K562 (cell line): ENCODE measurements around the gene AGBL1.

Source experiments
- BRF1 ChIP-seq: IDR thresholded peaks from 3 replicates; pipeline ENCODE4 v1.6.1; 2011; ENCODE audit warnings: borderline replicate concordance, mild to moderate bottlenecking; ENCODE audit not compliant: insufficient read length; ENCODE audit errors: extremely low read depth
- CTCF ChIP-seq, 3 experiments: IDR thresholded peaks in 2 of 3; conservative IDR thresholded peaks in 1 of 3; 2 replicates each; pipeline ENCODE4 v1.5.1; 2011 to 2012; ENCODE audit warnings: low read length in 3 of 3, mild to moderate bottlenecking in 3 of 3, control low read depth in 2 of 3, improper control_type of control experiment in 1 of 3, inconsistent platforms in 1 of 3, low read depth in 1 of 3, mixed read lengths in 1 of 3, moderate library complexity in 1 of 3; ENCODE audit not compliant: insufficient read depth in 2 of 3
- FOXP4 ChIP-seq: sonication (generic); formaldehyde crosslinking; IDR thresholded peaks from 2 replicates; pipeline ENCODE4 v1.8.0; 2022; ENCODE audit warnings: mild to moderate bottlenecking, missing genetic modification reagents, borderline replicate concordance
- HINFP ChIP-seq: fragments of 450-650 bp; conservative IDR thresholded peaks from 2 replicates; pipeline ENCODE4 v1.6.1; 2016; ENCODE audit warnings: missing genetic modification characterization, low read depth, mild to moderate bottlenecking, control low read depth, missing compliant biosample characterization
- MCM5 ChIP-seq: fragments of 450-650 bp; IDR thresholded peaks from 2 replicates; pipeline ENCODE4 v1.6.1; 2016; ENCODE audit warnings: low read depth
- NFATC3 ChIP-seq: fragments of 450-650 bp; IDR thresholded peaks from 2 replicates; pipeline ENCODE4 v1.6.1; 2017; ENCODE audit warnings: mild to moderate bottlenecking
- RNF2 ChIP-seq: sonication (generic); IDR thresholded peaks from 2 replicates; pipeline ENCODE4 v1.6.1; 2016
- SMARCA4 ChIP-seq: fragments of 450-650 bp; IDR thresholded peaks from 2 replicates; pipeline ENCODE4 v1.6.1; 2016
- ZNF197 ChIP-seq: fragments of 200-800 bp; sonication (Bioruptor generic); IDR thresholded peaks from 2 replicates; pipeline ENCODE4 v1.6.1; 2016; ENCODE audit warnings: low read depth, missing genetic modification characterization, missing compliant biosample characterization
- ZNF3 ChIP-seq: fragments of 250-450 bp; sonication (Bioruptor Pico); IDR thresholded peaks from 2 replicates; pipeline ENCODE4 v1.5.0; 2021; ENCODE audit warnings: mild to moderate bottlenecking, moderate library complexity
- TF ChIP-seq, protein P1 (sequence below): fragments of 250-450 bp; sonication (Bioruptor Pico); IDR thresholded peaks from 2 replicates; pipeline ENCODE4 v1.5.1; 2021; ENCODE audit warnings: mild to moderate bottlenecking
- TF ChIP-seq, protein P2 (sequence below): sonication (generic); formaldehyde crosslinking; IDR thresholded peaks from 2 replicates; pipeline ENCODE4 v1.8.1; 2023; ENCODE audit warnings: mild to moderate bottlenecking, missing genetic modification reagents, moderate library complexity
- TF ChIP-seq, protein P3 (sequence below): sonication (generic); formaldehyde crosslinking; IDR thresholded peaks from 2 replicates; pipeline ENCODE4 v1.5.0; 2020; ENCODE audit warnings: missing genetic modification reagents

DNA sequence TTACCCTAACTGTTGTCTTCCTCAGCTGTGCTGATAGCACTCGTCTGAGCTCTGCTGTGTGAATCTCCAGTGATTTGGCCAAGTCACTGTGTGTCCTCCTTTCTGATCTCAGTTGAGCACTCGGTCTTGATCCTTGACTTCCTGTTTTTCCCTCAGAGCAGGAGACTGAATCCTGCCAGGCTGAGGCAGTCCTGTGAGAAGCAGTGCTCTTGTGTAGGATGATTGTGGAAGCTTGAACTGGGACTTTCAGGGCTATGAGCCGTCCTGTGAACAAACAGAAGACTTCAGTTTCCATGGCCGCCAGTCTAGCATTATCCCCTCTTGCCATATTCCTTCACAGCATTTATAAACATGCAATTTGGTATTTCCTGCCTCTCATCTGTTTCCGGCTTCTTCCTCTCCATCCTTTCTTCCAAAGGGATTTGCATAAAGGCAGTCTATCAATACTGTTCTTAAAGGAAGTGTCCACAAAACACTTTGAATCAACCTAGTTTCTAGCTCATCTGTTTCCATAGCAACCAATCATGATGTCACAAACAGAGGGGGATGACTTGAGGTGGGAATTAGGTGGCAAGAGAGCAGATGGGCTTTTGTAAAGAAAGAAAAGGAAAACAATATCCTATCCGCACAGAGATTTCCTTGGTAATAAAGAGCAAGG lies 237.2 kb downstream of the AGBL1 start:
- TF ChIP-seq FOXP4 (CRISPR knock-in tag) (no peak), NFATC3 (no peak), MCM5 (no peak), ZNF197 (CRISPR knock-in tag) (no peak), CTCF (IDR thresholded peaks at IDR 0.05 in 2 of 3, conservative IDR thresholded peaks at IDR 0.05 in 1 of 3; ENCODE audit: insufficient read depth in 2 of 3, low read depth in 1 of 3, low read length in 3 of 3) (no peak), SMARCA4 (no peak), HINFP (no peak), BRF1 (no peak), RNF2 (no peak), ZNF3 (CRISPR knock-in tag) (no peak)
- TF ChIP-seq, protein P1, sequence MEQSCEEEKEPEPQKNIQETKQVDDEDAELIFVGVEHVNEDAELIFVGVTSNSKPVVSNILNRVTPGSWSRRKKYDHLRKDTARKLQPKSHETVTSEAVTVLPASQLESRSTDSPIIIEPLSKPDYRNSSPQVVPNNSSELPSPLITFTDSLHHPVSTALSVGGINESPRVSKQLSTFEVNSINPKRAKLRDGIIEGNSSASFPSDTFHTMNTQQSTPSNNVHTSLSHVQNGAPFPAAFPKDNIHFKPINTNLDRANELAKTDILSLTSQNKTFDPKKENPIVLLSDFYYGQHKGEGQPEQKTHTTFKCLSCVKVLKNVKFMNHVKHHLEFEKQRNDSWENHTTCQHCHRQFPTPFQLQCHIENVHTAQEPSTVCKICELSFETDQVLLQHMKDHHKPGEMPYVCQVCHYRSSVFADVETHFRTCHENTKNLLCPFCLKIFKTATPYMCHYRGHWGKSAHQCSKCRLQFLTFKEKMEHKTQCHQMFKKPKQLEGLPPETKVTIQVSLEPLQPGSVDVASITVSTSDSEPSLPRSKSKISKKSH (CRISPR knock-in tag): no peak
- TF ChIP-seq, protein P2, sequence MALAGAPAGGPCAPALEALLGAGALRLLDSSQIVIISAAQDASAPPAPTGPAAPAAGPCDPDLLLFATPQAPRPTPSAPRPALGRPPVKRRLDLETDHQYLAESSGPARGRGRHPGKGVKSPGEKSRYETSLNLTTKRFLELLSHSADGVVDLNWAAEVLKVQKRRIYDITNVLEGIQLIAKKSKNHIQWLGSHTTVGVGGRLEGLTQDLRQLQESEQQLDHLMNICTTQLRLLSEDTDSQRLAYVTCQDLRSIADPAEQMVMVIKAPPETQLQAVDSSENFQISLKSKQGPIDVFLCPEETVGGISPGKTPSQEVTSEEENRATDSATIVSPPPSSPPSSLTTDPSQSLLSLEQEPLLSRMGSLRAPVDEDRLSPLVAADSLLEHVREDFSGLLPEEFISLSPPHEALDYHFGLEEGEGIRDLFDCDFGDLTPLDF: no peak
- TF ChIP-seq, protein P3, sequence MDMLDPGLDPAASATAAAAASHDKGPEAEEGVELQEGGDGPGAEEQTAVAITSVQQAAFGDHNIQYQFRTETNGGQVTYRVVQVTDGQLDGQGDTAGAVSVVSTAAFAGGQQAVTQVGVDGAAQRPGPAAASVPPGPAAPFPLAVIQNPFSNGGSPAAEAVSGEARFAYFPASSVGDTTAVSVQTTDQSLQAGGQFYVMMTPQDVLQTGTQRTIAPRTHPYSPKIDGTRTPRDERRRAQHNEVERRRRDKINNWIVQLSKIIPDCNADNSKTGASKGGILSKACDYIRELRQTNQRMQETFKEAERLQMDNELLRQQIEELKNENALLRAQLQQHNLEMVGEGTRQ (CRISPR knock-in tag): no peak
